ENCODE data around the gene BTBD2. TPM values are rescaled to one million over a fixed set of nuclear protein-coding genes. Genes with fewer than 3 reads are reported as not detected.

Gene BTBD2
- total RNA-seq, 1 experiment from 2014 or later, result 110 TPM

DNA sequence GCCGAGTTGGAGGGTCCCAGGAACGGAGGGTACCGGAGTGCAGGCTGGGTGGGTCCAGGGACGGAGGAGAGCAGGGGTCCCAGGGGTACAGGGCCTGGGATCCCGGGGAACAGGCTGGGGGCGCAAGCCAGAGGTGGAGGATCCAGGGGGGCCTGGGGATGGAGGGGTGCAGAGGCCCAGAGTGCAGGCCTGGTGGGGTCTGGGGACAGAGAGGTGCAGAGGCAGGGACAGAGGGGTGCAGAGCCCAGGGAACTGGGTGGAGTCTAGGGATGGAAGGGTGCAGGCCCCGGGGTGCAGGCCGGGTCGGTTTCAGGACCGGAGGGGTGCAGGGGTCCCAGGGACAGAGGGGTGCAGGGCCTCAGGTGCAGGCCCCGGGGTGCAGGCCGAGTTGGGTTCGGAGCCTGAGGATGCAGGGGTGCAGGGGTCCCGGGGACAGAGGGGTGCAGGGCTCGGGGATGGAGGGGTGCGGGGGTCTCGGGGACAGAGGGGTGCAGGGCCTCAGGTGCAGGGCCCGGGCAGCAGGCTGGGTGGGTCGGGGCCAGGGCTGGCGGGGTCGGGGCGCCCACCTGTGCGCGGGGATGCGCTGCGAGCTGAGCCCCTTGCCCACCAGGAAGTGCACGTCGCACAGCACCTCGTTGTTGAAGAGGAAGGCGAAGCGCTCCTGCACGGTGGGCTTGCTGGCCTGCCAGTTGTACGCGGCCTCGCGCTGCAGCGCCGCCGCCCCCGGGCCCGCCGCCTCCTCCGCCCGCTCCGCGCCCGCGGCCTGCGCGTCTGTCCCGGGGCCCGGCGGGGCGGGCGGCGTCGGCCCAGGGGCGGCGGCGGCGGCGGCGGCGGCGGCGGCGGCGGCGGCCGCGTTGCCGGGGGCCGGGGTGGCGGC is 545 bp downstream of the BTBD2 start:
- no peak overlapping the region for H2BK120ac ChIP-seq (ENCODE audit: low read depth, low read length, poor library complexity, severe bottlenecking)
- no peak overlapping the region for H2AFZ ChIP-seq (ENCODE audit: low read length)
- no peak overlapping the region for H3K56ac ChIP-seq (ENCODE audit: insufficient read length, low read depth, low read length)
- no peak overlapping the region for H2BK20ac ChIP-seq (ENCODE audit: low read depth, low read length, poor library complexity, severe bottlenecking)
- Mint-ChIP-seq H3K36me3 (ENCODE audit: insufficient read depth in 1 of 3, low read depth in 3 of 3) (peaks cover 20 to 32% (median 27%) of the 10 kb centered on the region in 3 experiments; a peak in 6 of 7 replicates), H3K9me3 (no peaks in the 10 kb centered on the region; a peak in 2 of 5 replicates), H3K27ac (no peak overlapping the region), H3K4me1 (peaks cover 5 to 20% of the 10 kb centered on the region in 2 experiments; a peak in 3 of 4 replicates), H3K4me3 (peak overlapping the region; percentile 66 to 76), H3K27me3 (ENCODE audit: low read depth) (no peaks in the 10 kb centered on the region)
- H4K91ac ChIP-seq (ENCODE audit: insufficient read length, low read depth, low read length), result no peak overlapping the region
- no peaks in the 10 kb centered on the region for H3K9me3 ChIP-seq (ENCODE audit: control insufficient read depth, low read depth, low read length)
- no peaks in the 10 kb centered on the region; the same call in 1 of the 2 replicates for H3K79me2 ChIP-seq (ENCODE audit: insufficient read depth, low read length)
- H3K4ac ChIP-seq (ENCODE audit: low read depth, low read length), result no peak overlapping the region
- H3K18ac ChIP-seq (ENCODE audit: insufficient read length, low read depth, low read length), result no peak overlapping the region
- H3K27ac ChIP-seq (ENCODE audit: insufficient read length, low read depth, low read length), result no peak overlapping the region
- H3K4me2 ChIP-seq (ENCODE audit: insufficient read depth, insufficient read length, low read length), result peak overlapping the region; percentile 51
- no peaks in the 10 kb centered on the region for H3K79me1 ChIP-seq (ENCODE audit: insufficient read depth, low read depth, low read length, poor library complexity, severe bottlenecking)
- H3T11ph ChIP-seq (ENCODE audit: low read length), result no peak overlapping the region
- peak overlapping the region; percentile 66 for H3K9ac ChIP-seq (ENCODE audit: extremely low read depth, insufficient read length, low read length)
- no peak overlapping the region for H3K23ac ChIP-seq (ENCODE audit: insufficient read length, low read depth, low read length)
- no peak overlapping the region for H2BK15ac ChIP-seq (ENCODE audit: low read depth, low read length)
- no peak overlapping the region for H2BK5ac ChIP-seq (ENCODE audit: insufficient read length, low read length)
- H3K14ac ChIP-seq (ENCODE audit: insufficient read depth, low read length), result peak overlapping the region; percentile 86
- H4K20me1 ChIP-seq (ENCODE audit: control insufficient read depth, insufficient read depth, insufficient read length), result no peaks in the 10 kb centered on the region
- DNase-seq, result no peak
- H2AK5ac ChIP-seq (ENCODE audit: insufficient read length, low read length), result no peak overlapping the region
- no peaks in the 10 kb centered on the region for H3K4me1 ChIP-seq (ENCODE audit: insufficient read depth, low read length)
- WGBS (ENCODE audit: extremely low coverage, insufficient read length, low lambda C conversion rate), result no CpG with 5 or more reads among the region's 74 CpGs
- H2BK12ac ChIP-seq (ENCODE audit: insufficient read length, low read depth, low read length), result no peak overlapping the region
- no peak overlapping the region for H4K5ac ChIP-seq (ENCODE audit: insufficient read length, low read depth, low read length)
- H3K27me3 ChIP-seq (ENCODE audit: insufficient read depth, low read length), result no peaks in the 10 kb centered on the region
- TF ChIP-seq, protein P1, sequence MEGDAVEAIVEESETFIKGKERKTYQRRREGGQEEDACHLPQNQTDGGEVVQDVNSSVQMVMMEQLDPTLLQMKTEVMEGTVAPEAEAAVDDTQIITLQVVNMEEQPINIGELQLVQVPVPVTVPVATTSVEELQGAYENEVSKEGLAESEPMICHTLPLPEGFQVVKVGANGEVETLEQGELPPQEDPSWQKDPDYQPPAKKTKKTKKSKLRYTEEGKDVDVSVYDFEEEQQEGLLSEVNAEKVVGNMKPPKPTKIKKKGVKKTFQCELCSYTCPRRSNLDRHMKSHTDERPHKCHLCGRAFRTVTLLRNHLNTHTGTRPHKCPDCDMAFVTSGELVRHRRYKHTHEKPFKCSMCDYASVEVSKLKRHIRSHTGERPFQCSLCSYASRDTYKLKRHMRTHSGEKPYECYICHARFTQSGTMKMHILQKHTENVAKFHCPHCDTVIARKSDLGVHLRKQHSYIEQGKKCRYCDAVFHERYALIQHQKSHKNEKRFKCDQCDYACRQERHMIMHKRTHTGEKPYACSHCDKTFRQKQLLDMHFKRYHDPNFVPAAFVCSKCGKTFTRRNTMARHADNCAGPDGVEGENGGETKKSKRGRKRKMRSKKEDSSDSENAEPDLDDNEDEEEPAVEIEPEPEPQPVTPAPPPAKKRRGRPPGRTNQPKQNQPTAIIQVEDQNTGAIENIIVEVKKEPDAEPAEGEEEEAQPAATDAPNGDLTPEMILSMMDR (conservative IDR thresholded peaks at IDR 0.05), result no peak
- no peak overlapping the region for H4K8ac ChIP-seq (replicated peaks; ENCODE audit: insufficient read length, low read depth, low read length)
- H3K23me2 ChIP-seq (ENCODE audit: insufficient read length, low read depth, low read length, poor library complexity, severe bottlenecking), result peaks cover 4% of the 10 kb centered on the region
